HFF-Myc (cell line): ENCODE data around the gene POMT1.

Experiments used
- DNase-seq: peaks from one replicate; pipeline ENCODE4 v3.0.0-alpha.2; 2011; ENCODE audit warnings: low read depth; ENCODE audit errors: extremely low read depth
- H3K4me3 ChIP-seq: replicated peaks from 2 replicates; pipeline ENCODE4 v1.5.1; 2011; ENCODE audit warnings: low read depth, mild to moderate bottlenecking, control low read depth, low read length
- CTCF ChIP-seq: IDR thresholded peaks from 2 replicates; pipeline ENCODE4 v1.5.1; 2012; ENCODE audit warnings: mild to moderate bottlenecking, low read depth, low read length, control low read depth; ENCODE audit errors: missing control alignments

POMT1 gene

GRCh38 chr9:131487001-131487400 lies 15.7 kb upstream of the POMT1 start:
- TF ChIP-seq CTCF, result no peak
- no peak overlapping the region for H3K4me3 ChIP-seq
- no peak for DNase-seq

GRCh38 chr9:131487621-131488031 lies 15.1 kb upstream of the POMT1 start:
- H3K4me3 ChIP-seq, result no peak overlapping the region
- DNase-seq, result no peak
- TF ChIP-seq CTCF, result no peak

- TF ChIP-seq CTCF, result no peak
- no peak for DNase-seq
- H3K4me3 ChIP-seq, result no peak overlapping the region
These were observed 12.2 kb upstream of the POMT1 start for GRCh38 chr9:131490514-131490913.

GRCh38 chr9:131491001-131491710 lies 11.6 kb upstream of the POMT1 start:
- H3K4me3 ChIP-seq, result no peak overlapping the region
- no peak for DNase-seq
- no peak for TF ChIP-seq CTCF

GRCh38 chr9:131492070-131492469 lies 10.6 kb upstream of the POMT1 start:
- no peak overlapping the region for H3K4me3 ChIP-seq
- DNase-seq, result no peak

GRCh38 chr9:131494296-131494870 lies 8.3 kb upstream of the POMT1 start:
- DNase-seq, result no peak
- TF ChIP-seq CTCF, result no peak
- no peak overlapping the region for H3K4me3 ChIP-seq

More at GRCh38 chr9:131492070-131492469, 10.6 kb upstream of the POMT1 start:
- TF ChIP-seq CTCF, result no peak

GRCh38 chr9:131495785-131496184 lies 6.9 kb upstream of the POMT1 start:
- TF ChIP-seq CTCF, result no peak
- H3K4me3 ChIP-seq, result no peak overlapping the region
- DNase-seq, result no peak
